HG03469 (cell line): ENCODE data around the gene GRPEL1.

Experiments
- ATAC-seq: cut with Tn5 transposase; IDR thresholded peaks from one replicate; pipeline ENCODE4 v1.9.1; 2021; ENCODE audit warnings: mild to moderate bottlenecking, moderate library complexity, moderate number of reproducible peaks; ENCODE audit not compliant: unreplicated experiment

The GRPEL1 gene

GRCh38 chr4:7026107-7026506 lies 41.8 kb downstream of the GRPEL1 start:
- ATAC-seq = no peak

- no peak for ATAC-seq
These were observed 42.7 kb downstream of the GRPEL1 start for GRCh38 chr4:7025040-7025602.

- ATAC-seq = no peak
These were observed 43.5 kb downstream of the GRPEL1 start for GRCh38 chr4:7024336-7024890.

GRCh38 chr4:7023901-7024300 lies 44.0 kb downstream of the GRPEL1 start:
- no peak for ATAC-seq

- no peak for ATAC-seq
These were observed 44.4 kb downstream of the GRPEL1 start for GRCh38 chr4:7023486-7023885.

GRCh38 chr4:7021930-7022664 lies 45.8 kb downstream of the GRPEL1 start:
- ATAC-seq = no peak

GRCh38 chr4:7021355-7021754 lies 46.5 kb downstream of the GRPEL1 start:
- ATAC-seq = no peak

GRCh38 chr4:7020856-7021255 lies 47.0 kb downstream of the GRPEL1 start:
- ATAC-seq = no peak

- ATAC-seq = no peak
These were observed 47.6 kb downstream of the GRPEL1 start for GRCh38 chr4:7020290-7020689.

GRCh38 chr4:7019367-7019766 lies 48.5 kb downstream of the GRPEL1 start:
- ATAC-seq = no peak

- ATAC-seq = no peak
These were observed 49.6 kb downstream of the GRPEL1 start for GRCh38 chr4:7018281-7018680.

GRCh38 chr4:7017446-7018048 lies 50.3 kb downstream of the GRPEL1 start:
- no peak for ATAC-seq

- ATAC-seq = no peak
These were observed 51.4 kb downstream of the GRPEL1 start for GRCh38 chr4:7016512-7016911.

GRCh38 chr4:7016086-7016485 lies 51.8 kb downstream of the GRPEL1 start:
- ATAC-seq = no peak

GRCh38 chr4:7015383-7016035 lies 52.4 kb downstream of the GRPEL1 start:
- no peak for ATAC-seq

GRCh38 chr4:7014815-7015214 lies 53.0 kb downstream of the GRPEL1 start:
- ATAC-seq = no peak

- ATAC-seq = no peak
These were observed 54.7 kb downstream of the GRPEL1 start for GRCh38 chr4:7013175-7013574.

GRCh38 chr4:7009564-7009963 lies 58.3 kb downstream of the GRPEL1 start:
- ATAC-seq = no peak
